Measurements from ENCODE around the gene PSMD13. TPM values are rescaled to one million over a fixed set of nuclear protein-coding genes. Genes with fewer than 3 reads are reported as not detected.
"Not testable (repeated sequence)": the region's sequence is repeated elsewhere in the genome, so short reads cannot be mapped to it uniquely, and the experiment has no call there.

The PSMD13 gene
- polyA plus RNA-seq, 3 donors from 2014 or later = 257 to 353 (median 345) TPM

GRCh38 chr11:216081-216974 lies 20.4 kb upstream of the PSMD13 start:
- no peak overlapping the region for H3K4me3 Mint-ChIP-seq
- H3K9me3 Mint-ChIP-seq = no peaks in the 10 kb centered on the region
- peak overlapping the region in 2 of 6 donors; percentile 46 to 57 for H3K27ac Mint-ChIP-seq
- H3K36me3 Mint-ChIP-seq = peaks cover 6 to 17% (median 11%) of the 10 kb centered on the region in 3 donors
- peaks cover 0 to 7% (median 0%) of the 10 kb centered on the region in 3 donors for H3K27me3 Mint-ChIP-seq (ENCODE audit: low read depth in 3 of 3)
- peaks cover 2 to 9% of the 10 kb centered on the region in 2 donors for H3K4me1 Mint-ChIP-seq
- no peak for DNase-seq

GRCh38 chr11:217704-218103 lies 19.1 kb upstream of the PSMD13 start:
- peaks cover 6 to 19% (median 14%) of the 10 kb centered on the region in 3 donors for H3K36me3 Mint-ChIP-seq
- H3K9me3 Mint-ChIP-seq = no peaks in the 10 kb centered on the region
- peak overlapping the region in 4 of 6 donors; percentile 0 to 53 (median 18) for H3K27ac Mint-ChIP-seq
- peaks cover 0 to 5% (median 0%) of the 10 kb centered on the region in 3 donors for H3K27me3 Mint-ChIP-seq (ENCODE audit: low read depth in 3 of 3)
- DNase-seq = no peak
- H3K4me3 Mint-ChIP-seq = no peak overlapping the region
- peaks cover 0 to 6% of the 10 kb centered on the region in 2 donors for H3K4me1 Mint-ChIP-seq

- Mint-ChIP-seq H3K27ac (no peak overlapping the region), H3K9me3 (no peaks in the 10 kb centered on the region), H3K36me3 (peaks cover 9 to 19% (median 16%) of the 10 kb centered on the region in 3 donors), H3K27me3 (ENCODE audit: low read depth in 3 of 3) (peaks cover 0 to 5% (median 0%) of the 10 kb centered on the region in 3 donors), H3K4me1 (peaks cover 0 to 6% of the 10 kb centered on the region in 2 donors), H3K4me3 (no peak overlapping the region)
- no peak for DNase-seq
These were observed 17.8 kb upstream of the PSMD13 start for GRCh38 chr11:218815-219593.

GRCh38 chr11:220641-221215 lies 16.0 kb upstream of the PSMD13 start:
- H3K4me1 Mint-ChIP-seq; H3K4me3 Mint-ChIP-seq; H3K27ac Mint-ChIP-seq; DNase-seq; H3K27me3 Mint-ChIP-seq (ENCODE audit: low read depth in 3 of 3); H3K9me3 Mint-ChIP-seq: not testable (repeated sequence)
- peaks cover 13 to 21% (median 16%) of the 10 kb centered on the region in 3 donors for H3K36me3 Mint-ChIP-seq

- H3K36me3 Mint-ChIP-seq = peaks cover 14 to 24% (median 16%) of the 10 kb centered on the region in 3 donors
- no peak overlapping the region for H3K27ac Mint-ChIP-seq
- no peaks in the 10 kb centered on the region for H3K9me3 Mint-ChIP-seq
- no peak for DNase-seq
- peaks cover 0 to 3% (median 2%) of the 10 kb centered on the region in 3 donors for H3K27me3 Mint-ChIP-seq (ENCODE audit: low read depth in 3 of 3)
- H3K4me3 Mint-ChIP-seq = no peak overlapping the region
- H3K4me1 Mint-ChIP-seq = peaks cover 0 to 6% of the 10 kb centered on the region in 2 donors
These were observed 15.2 kb upstream of the PSMD13 start for GRCh38 chr11:221539-221938.

- Mint-ChIP-seq H3K9me3 (no peaks in the 10 kb centered on the region), H3K4me3 (no peak overlapping the region), H3K4me1 (peaks cover 0 to 6% of the 10 kb centered on the region in 2 donors), H3K36me3 (peaks cover 14 to 24% (median 16%) of the 10 kb centered on the region in 3 donors), H3K27ac (peak overlapping the region in 2 of 6 donors; percentile 43 to 47), H3K27me3 (ENCODE audit: low read depth in 3 of 3) (peaks cover 0 to 3% (median 2%) of the 10 kb centered on the region in 3 donors)
- DNase-seq = no peak
These were observed 14.6 kb upstream of the PSMD13 start for GRCh38 chr11:221998-222789.

GRCh38 chr11:223026-223789 lies 13.6 kb upstream of the PSMD13 start:
- Mint-ChIP-seq H3K27ac (peak overlapping the region in 3 of 6 donors; percentile 31 to 65 (median 35)), H3K27me3 (ENCODE audit: low read depth in 3 of 3) (peaks cover 0 to 4% (median 2%) of the 10 kb centered on the region in 3 donors), H3K36me3 (peaks cover 14 to 28% (median 20%) of the 10 kb centered on the region in 3 donors), H3K4me1 (no peaks in the 10 kb centered on the region), H3K9me3 (no peaks in the 10 kb centered on the region), H3K4me3 (no peak overlapping the region)
- DNase-seq = no peak

- H3K27me3 Mint-ChIP-seq (ENCODE audit: low read depth in 3 of 3) = peaks cover 0 to 4% (median 2%) of the 10 kb centered on the region in 3 donors
- no peaks in the 10 kb centered on the region for H3K9me3 Mint-ChIP-seq
- peaks cover 14 to 32% (median 26%) of the 10 kb centered on the region in 3 donors for H3K36me3 Mint-ChIP-seq
- no peak for DNase-seq
- no peak overlapping the region for H3K4me3 Mint-ChIP-seq
- no peak overlapping the region for H3K27ac Mint-ChIP-seq
- no peaks in the 10 kb centered on the region for H3K4me1 Mint-ChIP-seq
These were observed 12.9 kb upstream of the PSMD13 start for GRCh38 chr11:223884-224283.

- Mint-ChIP-seq H3K9me3 (no peaks in the 10 kb centered on the region), H3K27ac (no peak overlapping the region), H3K4me3 (no peak overlapping the region), H3K36me3 (peaks cover 12 to 29% (median 22%) of the 10 kb centered on the region in 3 donors), H3K27me3 (ENCODE audit: low read depth in 3 of 3) (peaks cover 0 to 2% (median 1%) of the 10 kb centered on the region in 3 donors), H3K4me1 (no peaks in the 10 kb centered on the region)
- no peak for DNase-seq
These were observed 12.4 kb upstream of the PSMD13 start for GRCh38 chr11:224424-224823.

- H3K36me3 Mint-ChIP-seq = peaks cover 14 to 28% (median 23%) of the 10 kb centered on the region in 3 donors
- no peak for DNase-seq
- H3K9me3 Mint-ChIP-seq = no peaks in the 10 kb centered on the region
- H3K27ac Mint-ChIP-seq = peak overlapping the region in 2 of 6 donors; percentile 55 to 69
- H3K27me3 Mint-ChIP-seq (ENCODE audit: low read depth in 3 of 3) = peaks cover 0 to 2% (median 1%) of the 10 kb centered on the region in 3 donors
- no peak overlapping the region for H3K4me3 Mint-ChIP-seq
- no peaks in the 10 kb centered on the region for H3K4me1 Mint-ChIP-seq
These were observed 10.9 kb upstream of the PSMD13 start for GRCh38 chr11:225734-226453.

GRCh38 chr11:227824-228379 lies 8.9 kb upstream of the PSMD13 start:
- Mint-ChIP-seq H3K27me3 (ENCODE audit: low read depth in 3 of 3) (peaks cover 0 to 2% (median 1%) of the 10 kb centered on the region in 3 donors), H3K27ac (peak overlapping the region in 1 of 6 donors; percentile 64), H3K9me3 (no peaks in the 10 kb centered on the region), H3K36me3 (peaks cover 9 to 20% (median 18%) of the 10 kb centered on the region in 3 donors), H3K4me3 (no peak overlapping the region), H3K4me1 (no peaks in the 10 kb centered on the region)
- no peak for DNase-seq
